ENCODE data around the gene VSTM2B. TPM values are rescaled to one million over a fixed set of nuclear protein-coding genes. Genes with fewer than 3 reads are reported as not detected.

The VSTM2B gene
- polyA plus RNA-seq, 4 donors: 0.04 to 6.9 TPM; not detected in 2

DNA sequence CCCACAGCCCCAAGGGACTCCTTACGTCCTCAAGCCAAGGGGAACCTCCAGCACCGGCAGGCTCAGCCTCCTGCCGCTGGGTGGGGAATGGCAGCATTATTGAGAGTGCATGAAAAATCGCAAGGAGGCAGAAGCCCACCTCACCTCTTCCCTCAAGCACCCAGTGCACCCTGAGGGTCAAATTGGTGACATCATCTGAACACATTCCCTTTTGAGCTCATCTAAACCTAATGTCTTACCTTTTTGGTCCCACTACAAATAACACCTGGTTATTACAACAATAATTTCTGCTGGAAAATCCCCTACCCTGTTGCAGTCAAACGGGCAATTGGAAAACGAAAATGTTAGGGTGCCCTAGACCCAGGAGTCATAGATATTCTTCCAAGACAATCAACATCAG, 68.1 kb downstream of the VSTM2B start:
- WGBS, 3 donors: 65 to 75% (median 75%) methylated on average over 6 of the region's 6 CpGs
- Histone ChIP-seq H3K27me3 (ENCODE audit: control insufficient read depth in 3 of 3, insufficient read depth in 3 of 3, low read length in 3 of 3) (peaks cover 0 to 13% (median 0%) of the 10 kb centered on the region in 3 donors), H3K4me3 (ENCODE audit: low read depth in 1 of 3, low read length in 3 of 3) (no peak overlapping the region), H3K9me3 (ENCODE audit: control insufficient read depth in 2 of 2, insufficient read depth in 1 of 2, low read depth in 1 of 2, low read length in 1 of 2) (no peaks in the 10 kb centered on the region), H3K27ac (ENCODE audit: low read depth in 1 of 3, low read length in 2 of 3) (no peak overlapping the region), H3K36me3 (ENCODE audit: control insufficient read depth in 3 of 3, insufficient read depth in 2 of 3, low read depth in 1 of 3, low read length in 3 of 3) (no peaks in the 10 kb centered on the region), H3K4me1 (ENCODE audit: control insufficient read depth in 3 of 3, insufficient read depth in 2 of 3, low read depth in 1 of 3, low read length in 2 of 3) (no peaks in the 10 kb centered on the region)
- DNase-seq: no peak
- FAIRE-seq: no peak

DNA sequence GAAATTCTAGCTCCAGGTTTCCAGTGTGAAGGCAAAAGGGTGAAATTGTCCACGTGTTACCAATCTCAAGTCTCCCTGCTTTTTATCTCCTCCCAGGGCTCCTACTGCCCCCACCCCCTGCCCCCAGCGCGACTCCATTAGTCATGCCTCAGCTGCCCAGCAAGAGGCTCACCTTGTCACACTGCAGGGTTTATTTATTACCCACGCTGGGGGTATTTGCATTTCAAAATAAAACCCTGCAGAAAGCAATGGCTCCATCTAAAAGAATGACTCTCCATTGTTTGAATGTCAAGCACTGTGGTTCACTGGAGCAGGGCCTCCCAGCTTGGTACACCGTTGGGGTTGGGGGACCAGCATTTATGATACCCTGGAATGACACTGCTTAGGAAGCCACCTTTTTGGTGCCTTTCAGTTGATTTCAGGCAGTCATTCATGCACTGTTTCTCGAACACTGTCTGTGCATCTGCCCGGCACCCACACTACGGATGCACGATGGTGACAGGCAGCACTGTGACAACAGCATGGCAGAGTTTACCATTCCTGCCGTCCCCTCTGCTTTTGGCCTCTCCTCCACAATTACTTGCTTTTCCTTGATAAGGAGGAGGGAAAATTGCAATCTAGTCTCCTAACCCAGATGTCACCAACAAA, 70.4 kb downstream of the VSTM2B start:
- no peak for DNase-seq
- H3K27ac ChIP-seq (ENCODE audit: low read depth in 1 of 3, low read length in 2 of 3): no peak overlapping the region
- H3K9me3 ChIP-seq (ENCODE audit: control insufficient read depth in 2 of 2, insufficient read depth in 1 of 2, low read depth in 1 of 2, low read length in 1 of 2): no peaks in the 10 kb centered on the region
- H3K4me1 ChIP-seq (ENCODE audit: control insufficient read depth in 3 of 3, insufficient read depth in 2 of 3, low read depth in 1 of 3, low read length in 2 of 3): no peaks in the 10 kb centered on the region
- FAIRE-seq: no peak
- peaks cover 0 to 13% (median 0%) of the 10 kb centered on the region in 3 donors for H3K27me3 ChIP-seq (ENCODE audit: control insufficient read depth in 3 of 3, insufficient read depth in 3 of 3, low read length in 3 of 3)
- 39 to 47% (median 46%) methylated on average over 10 of the region's 10 CpGs for WGBS, 3 donors
- no peaks in the 10 kb centered on the region for H3K36me3 ChIP-seq (ENCODE audit: control insufficient read depth in 3 of 3, insufficient read depth in 2 of 3, low read depth in 1 of 3, low read length in 3 of 3)
- H3K4me3 ChIP-seq (ENCODE audit: low read depth in 1 of 3, low read length in 3 of 3): no peak overlapping the region

DNA sequence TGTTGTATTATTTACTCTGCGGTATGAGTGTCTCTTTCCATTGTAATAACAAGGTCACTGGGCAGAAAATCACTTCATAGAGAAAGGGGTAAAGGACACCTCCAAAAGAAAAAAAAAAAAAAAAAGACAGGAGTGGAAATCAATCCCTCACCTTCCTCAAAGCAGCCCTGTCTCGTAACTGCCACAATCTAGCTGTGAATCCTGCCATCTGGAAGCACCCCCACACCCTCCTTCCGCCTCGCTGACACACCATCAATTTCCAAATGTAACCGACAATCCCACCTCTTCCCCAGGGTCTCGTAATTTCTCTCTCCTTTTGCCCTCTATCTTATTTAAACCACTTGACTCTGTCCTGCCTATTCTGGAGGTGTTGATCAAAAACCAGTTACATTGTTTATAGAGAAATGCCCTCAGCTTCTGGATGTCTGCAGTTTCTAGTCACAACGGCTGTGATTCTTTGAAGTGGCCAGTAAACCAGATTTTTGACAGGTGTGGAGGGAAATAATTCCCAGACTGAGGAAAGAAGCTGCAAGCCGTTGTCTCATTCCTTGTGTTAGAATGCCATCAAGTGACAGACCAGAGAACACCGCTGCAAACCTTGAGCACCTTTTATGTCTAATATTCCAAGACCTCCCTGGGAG, 71.2 kb downstream of the VSTM2B start:
- no peak for FAIRE-seq
- no peak overlapping the region for H3K27ac ChIP-seq (ENCODE audit: low read depth in 1 of 3, low read length in 2 of 3)
- 32 to 52% (median 38%) methylated on average over 9 of the region's 9 CpGs for WGBS, 3 donors
- peaks cover 0 to 13% (median 0%) of the 10 kb centered on the region in 3 donors for H3K27me3 ChIP-seq (ENCODE audit: control insufficient read depth in 3 of 3, insufficient read depth in 3 of 3, low read length in 3 of 3)
- no peaks in the 10 kb centered on the region for H3K9me3 ChIP-seq (ENCODE audit: control insufficient read depth in 2 of 2, insufficient read depth in 1 of 2, low read depth in 1 of 2, low read length in 1 of 2)
- H3K4me3 ChIP-seq (ENCODE audit: low read depth in 1 of 3, low read length in 3 of 3): no peak overlapping the region
- H3K4me1 ChIP-seq (ENCODE audit: control insufficient read depth in 3 of 3, insufficient read depth in 2 of 3, low read depth in 1 of 3, low read length in 2 of 3): no peaks in the 10 kb centered on the region
- no peaks in the 10 kb centered on the region for H3K36me3 ChIP-seq (ENCODE audit: control insufficient read depth in 3 of 3, insufficient read depth in 2 of 3, low read depth in 1 of 3, low read length in 3 of 3)
- peak in 1 of 2 donors; percentile 43 for DNase-seq

DNA sequence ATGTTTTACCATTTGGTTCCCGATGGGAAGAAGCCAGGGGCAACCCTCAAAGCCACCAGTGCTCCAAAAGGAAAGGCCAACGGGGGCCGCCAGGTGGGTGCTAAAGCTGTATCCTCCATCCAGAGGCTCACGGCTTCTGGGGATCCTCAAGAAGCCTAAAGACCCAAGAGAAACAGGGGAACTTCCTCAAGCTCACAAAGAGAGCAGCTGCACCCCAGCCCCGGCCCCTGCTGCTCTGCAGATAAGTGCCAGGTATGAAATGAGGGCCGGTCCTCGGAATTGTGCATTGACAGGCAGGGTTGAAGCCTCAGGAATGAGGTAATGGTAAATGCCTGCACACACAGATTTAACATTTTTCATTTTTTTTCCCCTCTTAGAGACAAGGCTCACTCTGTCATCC, 72.2 kb downstream of the VSTM2B start:
- no peak overlapping the region for H3K4me3 ChIP-seq (ENCODE audit: low read depth in 1 of 3, low read length in 3 of 3)
- H3K27ac ChIP-seq (ENCODE audit: low read depth in 1 of 3, low read length in 2 of 3): no peak overlapping the region
- H3K27me3 ChIP-seq (ENCODE audit: control insufficient read depth in 3 of 3, insufficient read depth in 3 of 3, low read length in 3 of 3): peaks cover 0 to 13% (median 0%) of the 10 kb centered on the region in 3 donors
- H3K4me1 ChIP-seq (ENCODE audit: control insufficient read depth in 3 of 3, insufficient read depth in 2 of 3, low read depth in 1 of 3, low read length in 2 of 3): no peaks in the 10 kb centered on the region
- H3K36me3 ChIP-seq (ENCODE audit: control insufficient read depth in 3 of 3, insufficient read depth in 2 of 3, low read depth in 1 of 3, low read length in 3 of 3): no peaks in the 10 kb centered on the region
- DNase-seq (no peak), FAIRE-seq (no peak)
- no peaks in the 10 kb centered on the region for H3K9me3 ChIP-seq (ENCODE audit: control insufficient read depth in 2 of 2, insufficient read depth in 1 of 2, low read depth in 1 of 2, low read length in 1 of 2)
- 55 to 69% (median 63%) methylated on average over 7 of the region's 7 CpGs for WGBS, 3 donors

DNA sequence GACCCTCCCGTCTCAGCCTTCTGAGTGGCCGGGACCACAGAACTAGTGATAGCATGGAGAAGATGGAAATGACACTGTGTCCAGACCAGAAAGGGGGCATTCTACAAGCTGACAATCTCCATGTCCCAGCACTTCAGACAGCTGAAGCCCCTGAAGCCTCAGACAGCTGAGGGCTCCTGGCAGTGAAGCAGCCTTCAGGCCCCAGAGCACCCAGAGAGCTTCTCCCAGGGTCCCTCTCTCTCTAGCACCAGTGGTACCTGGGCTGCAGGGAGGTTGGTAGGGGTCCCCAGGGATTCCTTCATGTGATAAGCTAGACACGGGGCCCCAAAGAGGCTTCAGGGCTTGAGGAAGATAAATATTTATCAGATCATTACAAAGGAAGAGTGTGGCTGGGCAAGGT, 72.7 kb downstream of the VSTM2B start:
- Histone ChIP-seq H3K36me3 (ENCODE audit: control insufficient read depth in 3 of 3, insufficient read depth in 2 of 3, low read depth in 1 of 3, low read length in 3 of 3) (no peaks in the 10 kb centered on the region), H3K9me3 (ENCODE audit: control insufficient read depth in 2 of 2, insufficient read depth in 1 of 2, low read depth in 1 of 2, low read length in 1 of 2) (no peaks in the 10 kb centered on the region), H3K27ac (ENCODE audit: low read depth in 1 of 3, low read length in 2 of 3) (no peak overlapping the region), H3K27me3 (ENCODE audit: control insufficient read depth in 3 of 3, insufficient read depth in 3 of 3, low read length in 3 of 3) (peaks cover 0 to 13% (median 0%) of the 10 kb centered on the region in 3 donors), H3K4me1 (ENCODE audit: control insufficient read depth in 3 of 3, insufficient read depth in 2 of 3, low read depth in 1 of 3, low read length in 2 of 3) (no peaks in the 10 kb centered on the region), H3K4me3 (ENCODE audit: low read depth in 1 of 3, low read length in 3 of 3) (no peak overlapping the region)
- FAIRE-seq (no peak), DNase-seq (no peak)
- WGBS, 3 donors: 58 to 65% (median 60%) methylated on average over 3 of the region's 3 CpGs

DNA sequence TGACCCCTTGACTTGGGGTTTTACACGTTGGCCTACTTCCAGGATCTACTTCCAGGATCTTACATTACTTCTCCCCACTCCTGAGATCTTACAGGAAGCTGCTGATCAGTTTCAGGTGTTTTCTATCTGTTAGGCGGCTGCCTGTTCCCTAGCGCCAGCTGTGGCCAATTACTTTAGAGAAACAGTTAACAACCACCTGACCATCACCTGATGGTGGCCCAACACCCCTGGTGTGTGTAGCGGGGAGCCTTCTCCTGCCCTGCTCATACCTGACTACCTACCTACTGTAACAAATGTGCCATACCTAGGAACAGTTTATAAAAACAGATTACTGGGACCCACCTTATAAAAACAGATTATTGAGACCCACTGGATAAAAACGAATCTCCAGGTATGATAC, 77.5 kb downstream of the VSTM2B start:
- Histone ChIP-seq H3K9me3 (ENCODE audit: control insufficient read depth in 2 of 2, insufficient read depth in 1 of 2, low read depth in 1 of 2, low read length in 1 of 2) (no peaks in the 10 kb centered on the region), H3K27ac (ENCODE audit: low read depth in 1 of 3, low read length in 2 of 3) (no peak overlapping the region), H3K4me3 (ENCODE audit: low read depth in 1 of 3, low read length in 3 of 3) (no peak overlapping the region), H3K4me1 (ENCODE audit: control insufficient read depth in 3 of 3, insufficient read depth in 2 of 3, low read depth in 1 of 3, low read length in 2 of 3) (peaks cover 0 to 4% (median 4%) of the 10 kb centered on the region in 3 donors), H3K36me3 (ENCODE audit: control insufficient read depth in 3 of 3, insufficient read depth in 2 of 3, low read depth in 1 of 3, low read length in 3 of 3) (peaks cover 0 to under 1% (median 0%) of the 10 kb centered on the region in 3 donors), H3K27me3 (ENCODE audit: control insufficient read depth in 3 of 3, insufficient read depth in 3 of 3, low read length in 3 of 3) (no peaks in the 10 kb centered on the region)
- no peak for FAIRE-seq
- DNase-seq: peak in 1 of 2 donors; percentile 43
- 39 to 65% (median 50%) methylated on average over 5 of the region's 5 CpGs for WGBS, 3 donors

DNA sequence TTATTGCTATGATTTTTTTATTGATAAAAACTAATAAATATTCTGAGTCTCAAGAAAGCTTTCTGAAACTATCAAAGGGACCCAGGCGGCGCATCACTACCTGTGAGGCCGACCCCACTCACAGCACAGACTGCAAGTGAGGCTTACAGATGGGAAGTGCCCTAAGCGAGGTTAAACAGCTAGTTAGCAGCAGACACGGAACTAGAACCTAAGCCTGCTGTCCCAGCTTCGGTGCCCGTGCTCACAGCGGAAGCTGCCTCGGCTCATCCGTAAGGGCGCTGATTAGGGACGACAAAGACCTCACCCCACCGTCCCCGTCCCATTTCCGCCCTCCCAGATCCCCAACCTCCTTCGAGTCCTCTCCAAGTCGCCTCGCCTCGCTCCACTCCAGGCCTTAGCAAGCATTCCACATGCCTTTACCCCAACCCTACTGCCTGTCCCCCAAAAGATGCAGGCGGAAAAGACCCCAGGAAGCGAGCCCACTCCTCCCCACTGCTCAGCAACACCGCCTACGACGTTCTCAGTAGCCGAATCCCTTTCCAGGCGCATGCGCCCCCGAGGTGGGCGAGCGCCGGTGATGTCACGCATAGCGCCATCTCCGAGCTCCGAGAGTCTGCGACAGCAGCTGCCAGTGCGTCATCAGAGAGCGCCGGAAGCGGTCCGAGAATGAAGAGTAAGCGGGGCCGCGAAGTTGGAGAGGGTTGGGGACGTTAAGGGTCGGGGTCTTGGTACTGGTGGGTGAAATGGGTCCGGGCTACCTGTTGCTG, 80.0 kb downstream of the VSTM2B start, which contains the start of gene POP4:
TSS of gene POP4 (plus strand) at position 631 of the 767 bp plus-strand sequence. CDS start at position 667, 36 bp downstream.
- 0 to 1% (median 0%) methylated on average over 46 to 47 of the region's 47 CpGs for WGBS, 3 donors
- peaks cover 0 to 4% (median 4%) of the 10 kb centered on the region in 3 donors for H3K4me1 ChIP-seq (ENCODE audit: control insufficient read depth in 3 of 3, insufficient read depth in 2 of 3, low read depth in 1 of 3, low read length in 2 of 3)
- no peaks in the 10 kb centered on the region for H3K9me3 ChIP-seq (ENCODE audit: control insufficient read depth in 2 of 2, insufficient read depth in 1 of 2, low read depth in 1 of 2, low read length in 1 of 2)
- H3K36me3 ChIP-seq (ENCODE audit: control insufficient read depth in 3 of 3, insufficient read depth in 2 of 3, low read depth in 1 of 3, low read length in 3 of 3): peaks cover 0 to 22% (median 4%) of the 10 kb centered on the region in 3 donors
- peak; percentile 96 to 99 for DNase-seq
- FAIRE-seq: no peak
- H3K27ac ChIP-seq (ENCODE audit: low read depth in 1 of 3, low read length in 2 of 3): peak within 1 kb of the TSS; percentile 94 to 98 (median 96)
- H3K4me3 ChIP-seq (ENCODE audit: low read depth in 1 of 3, low read length in 3 of 3): peak within 1 kb of the TSS; percentile 67 to 99 (median 69)
- H3K27me3 ChIP-seq (ENCODE audit: control insufficient read depth in 3 of 3, insufficient read depth in 3 of 3, low read length in 3 of 3): no peaks in the 10 kb centered on the region

DNA sequence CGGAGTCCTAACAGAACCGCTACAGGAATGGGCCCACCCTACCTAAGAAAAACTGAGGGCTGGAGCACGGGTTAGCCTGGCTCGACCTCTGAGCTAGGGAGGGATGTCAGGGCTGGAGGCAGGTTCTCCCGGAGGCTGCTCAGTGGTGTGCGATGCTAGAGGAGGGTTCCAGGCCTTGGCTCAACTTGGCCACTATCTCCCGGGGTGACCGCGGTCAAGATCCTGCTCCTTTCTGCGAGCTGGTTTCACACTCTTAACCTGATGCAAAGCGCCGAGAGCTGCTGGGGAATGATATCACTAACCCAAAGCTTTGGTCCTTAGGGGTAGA, 80.6 kb downstream of the VSTM2B start:
- Histone ChIP-seq H3K36me3 (ENCODE audit: control insufficient read depth in 3 of 3, insufficient read depth in 2 of 3, low read depth in 1 of 3, low read length in 3 of 3) (peaks cover 0 to 28% (median 4%) of the 10 kb centered on the region in 3 donors), H3K27ac (ENCODE audit: low read depth in 1 of 3, low read length in 2 of 3) (peak overlapping the region; percentile 56 to 94 (median 60)), H3K4me1 (ENCODE audit: control insufficient read depth in 3 of 3, insufficient read depth in 2 of 3, low read depth in 1 of 3, low read length in 2 of 3) (peaks cover 0 to 4% (median 4%) of the 10 kb centered on the region in 3 donors), H3K27me3 (ENCODE audit: control insufficient read depth in 3 of 3, insufficient read depth in 3 of 3, low read length in 3 of 3) (no peaks in the 10 kb centered on the region), H3K4me3 (ENCODE audit: low read depth in 1 of 3, low read length in 3 of 3) (peak overlapping the region; percentile 67 to 99 (median 69)), H3K9me3 (ENCODE audit: control insufficient read depth in 2 of 2, insufficient read depth in 1 of 2, low read depth in 1 of 2, low read length in 1 of 2) (no peaks in the 10 kb centered on the region)
- DNase-seq (no peak), FAIRE-seq (no peak)
- WGBS, 3 donors: 1 to 2% (median 1%) methylated on average over 12 of the region's 12 CpGs

Data from small intestine (tissue), 7 donors.